K562 treated with DMSO at 1 percent for 4 hours (cell line): ENCODE measurements around the gene CLEC4M. TPM values are rescaled to one million over a fixed set of nuclear protein-coding genes. Genes with fewer than 3 reads are reported as not detected.

Experiments used
- total RNA-seq: library from RNA; unstranded; fragments of 300-600 nt; gene quantifications from 2 replicates; pipeline ENCODE4 v1.2.3, GENCODE V29; 2022; ENCODE audit not compliant: insufficient read depth

CLEC4M gene
- total RNA-seq = 0.40 TPM in 1 of 2 replicates, not detected in the other

GRCh38 chr19:7762719-7763293, at the start of gene CLEC4M:
Gene CLEC4M, plus strand, starts transcription at chr19:7763243. Its CDS starts 24 bp downstream, at chr19:7763267.

GRCh38 chr19:7732045-7732444, 31.0 kb upstream of the CLEC4M start, which contains the start of gene CLEC4G:
Gene CLEC4G, minus strand, starts transcription at chr19:7732110. Its CDS starts 8 bp downstream, at chr19:7732102.

GRCh38 chr19:7746903-7747884, 15.8 kb upstream of the CLEC4M start, which contains the start of gene CD209:
Gene CD209, minus strand, starts transcription at chr19:7747534. Its CDS starts 23 bp downstream, at chr19:7747511.

Other genes with a start within 250 kb of the CLEC4M start
- gene ZNF358, start 247.1 kb upstream of the CLEC4M start, total RNA-seq = 33.5 and 40.3 TPM in 2 replicates
- gene MCOLN1, start 240.6 kb upstream of the CLEC4M start, total RNA-seq = 17.8 and 26.3 TPM in 2 replicates
- gene PNPLA6, start 227.5 kb upstream of the CLEC4M start, total RNA-seq = 44.3 and 75.9 TPM in 2 replicates
- gene CAMSAP3, start 167.4 kb upstream of the CLEC4M start, total RNA-seq = 2.8 and 3.5 TPM in 2 replicates
- gene XAB2, start 133.7 kb upstream of the CLEC4M start, total RNA-seq = 73.4 and 73.7 TPM in 2 replicates
- 19.4 and 24.7 TPM in 2 replicates for gene PET100, start 133.4 kb upstream of the CLEC4M start, total RNA-seq
- gene PCP2, start 129.5 kb upstream of the CLEC4M start, total RNA-seq = not detected in 2 replicates
- gene STXBP2, start 126.1 kb upstream of the CLEC4M start, total RNA-seq = 219 and 238 TPM in 2 replicates
- not detected in 2 replicates for gene RETN, start 94.2 kb upstream of the CLEC4M start, total RNA-seq
- 1.6 and 3.9 TPM in 2 replicates for gene MCEMP1, start 86.2 kb upstream of the CLEC4M start, total RNA-seq
- 90.6 and 98.1 TPM in 2 replicates for gene TRAPPC5, start 82.4 kb upstream of the CLEC4M start, total RNA-seq
- gene FCER2, start 61.1 kb upstream of the CLEC4M start, total RNA-seq = not detected in 2 replicates
- gene CLEC4G, start 31.1 kb upstream of the CLEC4M start, total RNA-seq = not detected in 2 replicates
- gene CD209, start 15.7 kb upstream of the CLEC4M start, total RNA-seq = not detected in 2 replicates
- 7.9 and 13.4 TPM in 2 replicates for gene EVI5L, start 67.0 kb downstream of the CLEC4M start, total RNA-seq
- gene PRR36, start 111.1 kb downstream of the CLEC4M start, total RNA-seq = 0.12 TPM in 1 of 2 replicates, not detected in the other
- gene LRRC8E, start 125.3 kb downstream of the CLEC4M start, total RNA-seq = 3.9 and 4.0 TPM in 2 replicates
- 24.3 and 30.0 TPM in 2 replicates for gene MAP2K7, start 140.6 kb downstream of the CLEC4M start, total RNA-seq
- gene TGFBR3L, start 151.6 kb downstream of the CLEC4M start, total RNA-seq = 3.9 TPM in 2 replicates
- gene SNAPC2, start 157.1 kb downstream of the CLEC4M start, total RNA-seq = 45.1 and 48.4 TPM in 2 replicates
- 8.8 and 9.9 TPM in 2 replicates for gene CTXN1, start 162.9 kb downstream of the CLEC4M start, total RNA-seq
- 150 and 161 TPM in 2 replicates for gene TIMM44, start 180.4 kb downstream of the CLEC4M start, total RNA-seq
- gene ELAVL1, start 242.4 kb downstream of the CLEC4M start, total RNA-seq = 52.1 and 62.2 TPM in 2 replicates